Measurements from ENCODE around the gene CEP170B.
"Not testable (repeated sequence)": the region's sequence is repeated elsewhere in the genome, so short reads cannot be mapped to it uniquely, and the experiment has no call there.

The CEP170B gene

GRCh38 chr14:104905579-104905933, 40.5 kb downstream of the CEP170B start:
- not testable (repeated sequence) for H3K9ac ChIP-seq (ENCODE audit: low read depth, low read length); H3K9me3 ChIP-seq (ENCODE audit: control insufficient read depth, insufficient read depth, low read length); H3K27ac ChIP-seq (ENCODE audit: low read depth, low read length); H3K4me1 ChIP-seq (ENCODE audit: control insufficient read depth, insufficient read depth, low read length); H3K36me3 ChIP-seq (ENCODE audit: control insufficient read depth, insufficient read depth, low read length); H3K4me3 ChIP-seq (ENCODE audit: low read depth, low read length)
- peaks cover 41% of the 10 kb centered on the region for H3K27me3 ChIP-seq (ENCODE audit: control insufficient read depth, insufficient read depth, low read length)

DNA sequence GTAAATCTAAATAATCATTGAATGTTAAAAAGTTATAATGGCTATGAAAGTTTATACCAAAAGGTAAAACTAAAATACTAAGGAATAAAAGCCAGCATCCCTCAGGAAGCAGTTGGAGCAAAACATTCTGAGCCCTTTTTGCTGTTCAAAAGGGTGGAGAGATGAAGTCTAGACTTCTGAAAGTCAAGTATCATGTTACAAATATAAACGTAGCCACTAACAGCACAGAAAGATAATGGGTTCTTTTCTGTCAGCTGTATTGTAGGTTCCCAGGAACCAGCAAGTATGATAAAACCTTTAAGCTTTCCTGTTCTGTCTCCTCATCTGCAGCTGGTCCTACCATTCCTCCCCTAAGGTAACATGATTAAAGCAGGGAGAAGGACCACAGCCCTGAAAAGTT, 43.2 kb downstream of the CEP170B start:
- no peak overlapping the region for H3K9ac ChIP-seq (ENCODE audit: low read depth, low read length)
- H3K4me1 ChIP-seq (ENCODE audit: control insufficient read depth, insufficient read depth, low read length): no peaks in the 10 kb centered on the region
- H3K36me3 ChIP-seq (ENCODE audit: control insufficient read depth, insufficient read depth, low read length): no peaks in the 10 kb centered on the region
- H3K9me3 ChIP-seq (ENCODE audit: control insufficient read depth, insufficient read depth, low read length): peaks cover 7% of the 10 kb centered on the region
- no peak overlapping the region for H3K4me3 ChIP-seq (ENCODE audit: low read depth, low read length)
- H3K27ac ChIP-seq (ENCODE audit: low read depth, low read length): no peak overlapping the region
- peaks cover 39% of the 10 kb centered on the region for H3K27me3 ChIP-seq (ENCODE audit: control insufficient read depth, insufficient read depth, low read length)

DNA sequence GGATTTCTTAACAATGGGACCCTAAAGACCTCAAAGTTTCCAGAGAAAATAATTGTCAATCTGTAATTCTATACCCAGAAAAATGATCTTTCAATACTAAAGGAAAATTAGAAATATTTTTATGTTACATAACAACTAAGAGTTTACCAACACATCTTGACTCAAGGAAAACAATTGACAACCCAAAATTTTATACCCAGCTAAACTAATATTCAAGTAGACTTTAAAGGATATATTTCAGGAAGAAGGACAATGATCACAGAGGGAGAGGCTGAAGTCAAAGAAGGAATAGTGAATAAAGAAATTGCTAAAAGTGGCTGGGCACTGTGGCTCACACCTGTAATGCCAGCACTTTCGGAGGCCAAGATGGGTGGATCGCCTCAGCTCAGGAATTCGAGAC, 47.0 kb downstream of the CEP170B start:
- H3K4me3 ChIP-seq (ENCODE audit: low read depth, low read length): no peak overlapping the region
- H3K27me3 ChIP-seq (ENCODE audit: control insufficient read depth, insufficient read depth, low read length): peaks cover 13% of the 10 kb centered on the region
- peaks cover 7% of the 10 kb centered on the region for H3K9me3 ChIP-seq (ENCODE audit: control insufficient read depth, insufficient read depth, low read length)
- no peak overlapping the region for H3K27ac ChIP-seq (ENCODE audit: low read depth, low read length)
- no peak overlapping the region for H3K9ac ChIP-seq (ENCODE audit: low read depth, low read length)
- no peaks in the 10 kb centered on the region for H3K4me1 ChIP-seq (ENCODE audit: control insufficient read depth, insufficient read depth, low read length)
- no peaks in the 10 kb centered on the region for H3K36me3 ChIP-seq (ENCODE audit: control insufficient read depth, insufficient read depth, low read length)

DNA sequence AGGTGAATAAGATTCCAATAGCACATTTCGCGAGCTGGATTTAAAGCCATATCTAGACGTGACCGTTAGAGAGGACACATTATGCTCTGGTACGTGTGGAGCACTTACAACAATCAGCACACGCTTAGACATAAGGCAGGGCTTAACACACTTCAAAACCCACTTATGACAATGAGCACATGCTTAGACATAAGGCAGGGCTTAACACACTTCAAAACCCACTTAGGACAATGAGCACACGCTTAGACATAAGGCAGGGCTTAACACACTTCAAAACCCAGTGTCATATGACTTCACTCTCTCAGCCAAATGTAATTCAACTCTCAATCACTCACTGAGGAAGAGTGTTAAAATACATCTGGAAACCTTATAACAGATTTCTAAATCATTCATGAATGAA, 48.4 kb downstream of the CEP170B start:
- peaks cover 7% of the 10 kb centered on the region for H3K9me3 ChIP-seq (ENCODE audit: control insufficient read depth, insufficient read depth, low read length)

GRCh38 chr14:104917116-104917515, 52.0 kb downstream of the CEP170B start:
- H3K27ac ChIP-seq (ENCODE audit: low read depth, low read length): no peak overlapping the region

More for the DNA sequence above, 48.4 kb downstream of the CEP170B start:
- Histone ChIP-seq H3K9ac (ENCODE audit: low read depth, low read length) (no peak overlapping the region), H3K36me3 (ENCODE audit: control insufficient read depth, insufficient read depth, low read length) (no peaks in the 10 kb centered on the region), H3K27ac (ENCODE audit: low read depth, low read length) (no peak overlapping the region), H3K27me3 (ENCODE audit: control insufficient read depth, insufficient read depth, low read length) (0 out of 2 replicates have a peak, but pooled peaks cover 3% of the 10 kb centered on the region), H3K4me1 (ENCODE audit: control insufficient read depth, insufficient read depth, low read length) (no peaks in the 10 kb centered on the region), H3K4me3 (ENCODE audit: low read depth, low read length) (no peak overlapping the region)

DNA sequence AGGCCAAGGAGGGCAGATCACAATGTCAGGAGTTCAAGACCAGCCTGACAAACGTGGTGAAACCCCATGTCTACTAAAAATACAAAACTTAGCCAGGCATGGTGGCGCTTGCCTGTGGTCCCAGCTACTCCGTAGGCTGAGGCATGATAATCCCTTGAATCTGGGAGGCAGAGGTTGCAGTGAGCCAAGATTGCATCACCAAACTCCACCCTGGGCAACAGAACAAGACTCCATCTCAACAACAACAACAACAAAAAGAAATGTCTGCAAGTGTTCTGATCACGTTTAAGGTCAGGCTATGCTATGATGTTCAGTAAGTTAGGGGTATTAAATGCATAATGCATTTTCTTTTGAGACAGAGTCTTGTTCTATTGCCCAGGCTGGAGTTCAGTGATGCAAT, 52.9 kb downstream of the CEP170B start:
- no peak overlapping the region for H3K27ac ChIP-seq (ENCODE audit: low read depth, low read length)
- no peaks in the 10 kb centered on the region for H3K27me3 ChIP-seq (ENCODE audit: control insufficient read depth, insufficient read depth, low read length)
- no peaks in the 10 kb centered on the region for H3K4me1 ChIP-seq (ENCODE audit: control insufficient read depth, insufficient read depth, low read length)
- no peaks in the 10 kb centered on the region for H3K36me3 ChIP-seq (ENCODE audit: control insufficient read depth, insufficient read depth, low read length)
- H3K4me3 ChIP-seq (ENCODE audit: low read depth, low read length): no peak overlapping the region
- no peak overlapping the region for H3K9ac ChIP-seq (ENCODE audit: low read depth, low read length)
- no peaks in the 10 kb centered on the region for H3K9me3 ChIP-seq (ENCODE audit: control insufficient read depth, insufficient read depth, low read length)

More at GRCh38 chr14:104917116-104917515, 52.0 kb downstream of the CEP170B start:
- H3K27me3 ChIP-seq (ENCODE audit: control insufficient read depth, insufficient read depth, low read length): no peaks in the 10 kb centered on the region
- no peak overlapping the region for H3K9ac ChIP-seq (ENCODE audit: low read depth, low read length)
- peaks cover 2% of the 10 kb centered on the region; the same call in 1 of the 2 replicates for H3K9me3 ChIP-seq (ENCODE audit: control insufficient read depth, insufficient read depth, low read length)
- H3K4me1 ChIP-seq (ENCODE audit: control insufficient read depth, insufficient read depth, low read length): no peaks in the 10 kb centered on the region
- no peaks in the 10 kb centered on the region for H3K36me3 ChIP-seq (ENCODE audit: control insufficient read depth, insufficient read depth, low read length)
- H3K4me3 ChIP-seq (ENCODE audit: low read depth, low read length): no peak overlapping the region

- not testable (repeated sequence) for H3K9me3 ChIP-seq (ENCODE audit: control insufficient read depth, insufficient read depth, low read length); H3K9ac ChIP-seq (ENCODE audit: low read depth, low read length); H3K27ac ChIP-seq (ENCODE audit: low read depth, low read length); H3K4me3 ChIP-seq (ENCODE audit: low read depth, low read length); H3K4me1 ChIP-seq (ENCODE audit: control insufficient read depth, insufficient read depth, low read length); H3K36me3 ChIP-seq (ENCODE audit: control insufficient read depth, insufficient read depth, low read length); H3K27me3 ChIP-seq (ENCODE audit: control insufficient read depth, insufficient read depth, low read length)
Observed at GRCh38 chr14:104919152-104919992, 54.3 kb downstream of the CEP170B start.

DNA sequence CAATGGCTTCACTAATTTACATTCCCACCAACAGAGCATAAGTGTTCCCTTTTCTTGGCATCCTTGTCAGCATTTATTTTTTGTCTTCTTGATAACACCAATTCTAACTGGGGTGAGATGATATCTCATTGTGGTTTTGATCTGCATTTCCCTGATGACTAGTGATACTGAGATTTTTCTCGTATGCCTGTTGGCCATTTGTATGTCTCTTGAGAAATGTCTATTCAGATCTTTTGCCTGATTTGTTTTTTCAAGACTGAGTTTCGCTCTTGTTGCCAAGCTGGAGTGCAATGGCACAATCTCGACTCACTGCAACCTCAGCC, 54.9 kb downstream of the CEP170B start:
- H3K9ac ChIP-seq (ENCODE audit: low read depth, low read length): no peak overlapping the region
- H3K9me3 ChIP-seq (ENCODE audit: control insufficient read depth, insufficient read depth, low read length): no peaks in the 10 kb centered on the region
- H3K27me3 ChIP-seq (ENCODE audit: control insufficient read depth, insufficient read depth, low read length): no peaks in the 10 kb centered on the region
- H3K27ac ChIP-seq (ENCODE audit: low read depth, low read length): no peak overlapping the region
- no peaks in the 10 kb centered on the region for H3K4me1 ChIP-seq (ENCODE audit: control insufficient read depth, insufficient read depth, low read length)
- no peak overlapping the region for H3K4me3 ChIP-seq (ENCODE audit: low read depth, low read length)
- H3K36me3 ChIP-seq (ENCODE audit: control insufficient read depth, insufficient read depth, low read length): no peaks in the 10 kb centered on the region

DNA sequence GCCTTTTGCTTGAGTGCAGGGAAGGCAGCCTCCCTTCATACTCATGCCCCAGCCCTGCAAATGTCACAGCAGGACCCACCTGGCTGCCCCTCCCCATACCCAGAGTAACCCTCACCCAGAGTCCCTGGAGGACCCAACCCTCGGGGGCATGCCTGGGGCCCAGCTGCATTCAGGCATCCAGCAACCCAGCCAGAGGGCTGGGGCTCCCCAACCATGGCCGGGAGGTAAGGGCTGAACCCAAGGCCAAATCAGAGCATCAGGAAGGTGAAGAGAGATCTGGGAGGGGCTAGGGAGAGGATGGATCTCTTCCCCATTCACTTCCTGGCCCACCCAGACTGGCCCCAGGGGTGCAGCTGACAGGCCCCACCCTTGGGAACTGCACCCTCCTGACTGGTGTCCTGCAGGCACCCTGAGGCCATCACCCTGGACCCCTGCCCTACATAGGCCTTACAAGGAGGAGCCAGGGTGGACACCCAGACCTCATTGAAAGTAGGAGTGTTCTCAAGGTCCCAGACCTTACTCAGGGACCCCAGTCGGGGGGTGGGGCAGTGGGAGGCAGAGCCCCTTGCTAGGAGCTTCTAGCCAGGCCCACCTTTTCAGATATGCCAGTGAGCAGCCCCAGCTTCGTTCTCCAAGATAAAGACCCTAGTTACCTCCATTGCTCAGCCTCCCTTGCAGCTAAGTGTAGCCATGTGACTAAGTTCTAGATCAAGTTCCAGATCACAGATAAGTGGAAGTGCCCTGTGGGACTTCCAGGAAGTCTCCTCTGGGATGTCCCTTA, 58.8 kb downstream of the CEP170B start:
- Histone ChIP-seq H3K4me3 (ENCODE audit: low read depth, low read length) (no peak overlapping the region), H3K4me1 (ENCODE audit: control insufficient read depth, insufficient read depth, low read length) (no peaks in the 10 kb centered on the region), H3K9ac (ENCODE audit: low read depth, low read length) (no peak overlapping the region), H3K9me3 (ENCODE audit: control insufficient read depth, insufficient read depth, low read length) (no peaks in the 10 kb centered on the region), H3K27ac (ENCODE audit: low read depth, low read length) (no peak overlapping the region), H3K36me3 (ENCODE audit: control insufficient read depth, insufficient read depth, low read length) (no peaks in the 10 kb centered on the region), H3K27me3 (ENCODE audit: control insufficient read depth, insufficient read depth, low read length) (no peaks in the 10 kb centered on the region)

DNA sequence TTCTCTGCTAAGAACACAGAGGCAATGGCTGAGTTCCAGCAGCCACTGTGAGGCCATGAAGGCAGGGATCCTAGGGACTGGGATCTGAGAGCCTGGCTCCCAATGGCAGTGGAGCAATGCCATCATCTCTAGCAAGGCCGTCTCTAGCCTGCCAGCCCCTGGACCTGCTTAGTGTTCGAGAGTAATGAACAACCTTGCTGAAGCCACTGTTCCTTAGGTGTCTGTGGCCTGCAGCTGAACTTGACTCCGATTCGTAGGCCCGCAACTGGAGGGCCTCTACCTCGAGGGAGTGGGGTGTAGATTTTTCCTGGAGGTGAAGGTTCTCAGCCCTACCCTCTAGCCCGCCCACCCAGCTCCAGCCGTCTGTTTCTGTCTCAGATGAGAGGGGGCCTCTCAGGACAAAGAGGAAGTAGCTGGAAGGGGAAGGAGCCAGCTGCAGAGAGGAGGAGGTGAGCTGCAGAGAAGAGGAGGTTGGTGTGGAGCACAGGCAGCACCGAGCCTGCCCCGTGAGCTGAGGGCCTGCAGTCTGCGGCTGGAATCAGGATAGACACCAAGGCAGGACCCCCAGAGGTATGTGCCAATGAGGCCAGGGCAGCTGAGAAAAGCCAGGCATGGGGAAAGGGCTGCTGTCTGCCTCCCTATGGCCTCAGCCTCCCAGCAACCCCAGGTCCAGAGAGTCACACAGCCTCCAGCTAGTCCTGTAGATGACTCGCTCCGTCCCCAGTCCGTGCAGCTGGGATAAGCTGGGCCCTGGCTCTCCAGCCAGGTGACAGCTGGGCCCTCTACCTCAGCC, 59.5 kb downstream of the CEP170B start, which contains the start of gene PLD4:
PLD4 (plus strand) TSS at position 459 of the 793 bp plus-strand sequence. CDS start 2,262 bp downstream, outside the sequence.
- H3K27me3 ChIP-seq (ENCODE audit: control insufficient read depth, insufficient read depth, low read length): peaks cover under 1% of the 10 kb centered on the region
- H3K9me3 ChIP-seq (ENCODE audit: control insufficient read depth, insufficient read depth, low read length): no peaks in the 10 kb centered on the region
- no peaks in the 10 kb centered on the region for H3K36me3 ChIP-seq (ENCODE audit: control insufficient read depth, insufficient read depth, low read length)
- no peak within 1 kb of the TSS for H3K27ac ChIP-seq (ENCODE audit: low read depth, low read length)
- H3K9ac ChIP-seq (ENCODE audit: low read depth, low read length): no peak within 1 kb of the TSS
- H3K4me3 ChIP-seq (ENCODE audit: low read depth, low read length): no peak within 1 kb of the TSS
- no peaks in the 10 kb centered on the region for H3K4me1 ChIP-seq (ENCODE audit: control insufficient read depth, insufficient read depth, low read length)
